HG02885 (cell line): ENCODE data around the gene TFAP2A.

Experiments
- ATAC-seq: cut with Tn5 transposase; IDR thresholded peaks from one replicate; pipeline ENCODE4 v1.9.1; 2021; ENCODE audit warnings: mild to moderate bottlenecking; ENCODE audit not compliant: unreplicated experiment, poor library complexity

The TFAP2A gene

DNA sequence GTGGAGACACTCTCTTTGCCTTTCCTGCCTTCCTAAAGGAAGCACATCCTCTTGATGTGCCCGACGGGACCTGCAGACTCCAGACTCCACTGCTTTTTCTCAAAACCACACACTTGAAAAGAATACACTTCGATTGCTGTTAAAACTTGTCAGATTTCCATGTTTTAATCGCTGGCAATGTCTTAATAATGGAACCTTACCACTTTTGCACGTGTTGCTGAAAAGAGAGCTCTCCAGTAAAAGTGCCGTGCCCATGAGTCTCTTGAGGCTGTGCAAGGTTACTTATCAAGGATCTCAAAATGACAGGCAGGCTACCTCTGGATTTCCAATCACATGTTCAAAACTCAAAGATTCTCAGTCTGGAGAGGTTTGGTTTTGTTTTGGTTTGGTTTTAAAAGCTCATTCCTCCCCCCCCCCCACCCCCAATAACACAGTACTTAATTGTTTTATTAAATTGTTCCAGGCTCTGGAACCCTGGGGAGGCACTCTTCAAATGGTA is 12.0 kb upstream of the TFAP2A start:
- no peak for ATAC-seq

DNA sequence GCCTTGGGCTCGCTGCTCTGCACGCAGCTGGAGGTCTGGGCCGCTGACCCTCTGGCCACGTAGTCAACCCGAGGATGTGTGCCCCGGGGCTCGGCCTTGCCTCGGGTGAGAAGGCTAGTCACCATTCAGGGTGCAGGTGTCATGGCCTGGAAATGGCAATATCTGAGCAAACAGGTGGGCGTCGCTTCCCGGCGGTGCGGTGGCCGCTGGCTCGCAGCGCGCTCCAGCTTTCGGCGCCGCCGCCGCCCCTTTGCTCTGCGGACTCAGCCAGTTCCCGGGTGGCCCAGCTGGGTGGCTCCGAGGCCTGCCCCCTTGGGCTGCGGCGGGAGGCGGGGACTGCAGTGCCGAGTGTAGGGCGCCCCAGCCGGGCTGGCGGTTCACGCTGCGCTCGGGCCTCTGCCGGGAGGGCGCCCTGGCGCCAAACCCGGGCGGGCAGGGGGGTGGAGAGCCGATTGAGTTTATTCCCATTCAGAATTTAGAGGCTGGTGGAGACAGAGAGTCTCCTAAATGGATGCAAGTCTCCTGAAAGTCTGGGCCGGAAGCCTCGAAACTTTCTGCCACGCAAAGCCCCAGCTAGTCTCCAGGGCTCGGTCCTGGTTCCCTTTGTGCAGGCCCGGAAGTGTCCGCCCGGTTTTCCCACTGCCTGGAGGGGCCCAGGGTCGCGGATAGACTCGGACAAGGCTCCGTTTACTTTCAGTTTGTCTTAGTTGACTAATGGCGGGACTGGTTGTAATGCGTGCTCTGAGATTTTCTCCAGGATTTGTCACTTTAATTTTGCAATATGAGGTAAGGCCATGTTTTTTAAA is 11.3 kb upstream of the TFAP2A start:
- peak; percentile 69 for ATAC-seq

DNA sequence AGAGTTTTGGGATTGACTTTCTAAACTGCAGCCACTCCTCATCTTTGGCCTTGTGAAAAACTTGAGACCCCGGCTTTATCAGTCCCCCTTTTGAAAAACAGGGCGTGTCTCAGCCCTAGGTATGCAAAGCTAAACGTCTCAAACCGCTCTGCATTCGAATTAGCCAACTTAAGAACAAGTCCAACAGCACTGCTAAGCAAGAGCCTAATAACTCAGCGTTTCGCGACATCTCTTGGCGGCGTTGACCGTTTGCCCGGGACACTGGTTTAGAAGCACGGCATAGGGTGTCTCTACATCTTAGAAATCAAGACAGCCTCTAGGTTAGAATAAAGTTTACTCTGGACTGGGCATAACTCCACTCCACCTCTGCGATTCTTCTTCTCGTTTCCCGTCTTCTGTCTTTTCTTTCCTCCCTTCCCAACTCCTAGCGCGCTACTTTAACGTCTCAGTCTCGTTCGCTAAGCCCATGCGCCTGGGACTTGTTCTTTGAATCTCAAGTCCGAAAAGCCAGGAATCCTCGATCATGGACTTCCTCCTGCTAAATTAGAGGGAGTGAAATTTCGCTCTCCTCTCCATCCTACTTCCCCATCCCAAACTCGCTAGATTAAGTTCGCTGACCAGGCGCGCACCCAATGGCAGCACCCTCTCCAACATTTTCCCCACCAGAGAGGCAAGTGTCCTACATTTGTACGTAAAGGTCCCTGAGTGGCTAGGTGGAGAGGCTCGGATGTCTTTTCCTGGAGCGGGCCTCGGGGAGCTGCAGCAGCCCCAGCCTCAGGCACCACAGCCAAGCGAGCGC is 10.5 kb upstream of the TFAP2A start:
- no peak for ATAC-seq

DNA sequence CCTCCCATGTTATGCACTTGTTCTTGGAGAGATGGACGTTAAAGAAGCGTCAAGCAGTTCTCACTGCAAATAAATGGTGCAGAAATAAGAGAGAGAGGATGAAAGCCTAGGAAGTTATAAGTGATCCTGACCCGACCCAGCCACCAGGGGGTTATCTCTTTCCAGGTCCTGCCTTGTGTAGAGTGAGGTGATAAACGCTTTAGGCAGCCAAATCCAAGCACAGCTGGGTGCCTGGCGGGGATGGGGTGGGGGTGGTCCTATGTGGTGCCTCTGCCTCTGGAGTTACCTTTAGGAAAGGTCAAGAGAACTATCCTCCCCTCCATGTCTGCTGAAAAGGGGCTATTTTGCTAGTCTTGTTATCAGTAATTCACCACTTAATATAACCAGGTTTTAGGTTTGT is 9.2 kb upstream of the TFAP2A start:
- no peak for ATAC-seq

DNA sequence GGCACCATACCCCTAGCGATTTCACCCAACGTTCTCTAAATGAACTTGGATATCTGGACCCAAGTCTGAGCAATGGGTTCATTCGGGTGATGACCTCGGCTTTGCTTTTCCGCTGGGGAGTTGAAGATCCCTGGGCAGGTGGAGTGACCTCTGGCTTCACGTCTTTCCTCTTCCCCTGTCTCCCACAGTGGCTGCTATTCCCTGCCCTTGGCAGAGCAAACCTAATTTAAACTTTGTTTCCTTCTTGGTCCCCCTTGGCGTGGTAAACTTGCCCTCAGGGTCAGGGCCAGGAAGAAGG is 7.8 kb upstream of the TFAP2A start:
- ATAC-seq, result no peak

DNA sequence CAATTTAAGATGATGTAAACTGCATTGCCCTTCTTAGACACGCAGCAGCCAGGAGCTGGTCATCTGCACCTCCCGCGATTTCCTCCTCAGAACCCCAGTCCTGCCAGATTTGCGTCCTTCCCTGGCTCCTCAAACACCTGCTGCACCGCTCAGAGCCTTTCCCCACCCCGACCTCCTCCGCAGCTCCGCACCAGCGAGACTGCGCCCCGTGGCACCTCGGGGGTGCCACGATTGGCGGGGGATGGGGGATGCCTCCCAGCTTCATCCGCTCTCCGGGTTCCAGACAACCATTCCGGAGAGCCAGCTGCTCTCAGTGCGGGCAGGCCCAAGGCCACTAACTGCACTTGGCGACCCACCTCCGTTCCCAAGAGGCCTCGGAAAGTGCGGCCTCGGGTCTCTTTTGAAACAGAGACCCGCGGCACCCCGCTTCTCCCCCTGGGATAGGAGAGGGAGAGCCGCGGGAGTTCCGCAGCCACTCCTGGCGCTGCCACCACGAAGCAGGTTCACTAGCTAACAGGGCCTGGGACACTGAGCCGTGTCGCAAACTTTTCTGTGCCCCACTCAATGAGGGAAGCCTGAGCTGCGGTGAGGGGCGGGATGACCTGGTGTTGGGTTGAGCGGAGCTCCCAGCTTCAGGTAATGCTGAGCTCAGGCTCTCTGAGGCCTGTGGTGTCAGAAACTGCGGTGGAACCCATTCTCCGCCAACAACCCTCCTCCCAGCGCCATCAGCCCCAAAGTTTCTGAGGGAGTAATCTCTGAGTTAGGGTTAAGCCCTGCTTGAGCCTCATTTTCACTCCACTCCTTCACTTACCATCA is 7.3 kb upstream of the TFAP2A start:
- no peak for ATAC-seq

DNA sequence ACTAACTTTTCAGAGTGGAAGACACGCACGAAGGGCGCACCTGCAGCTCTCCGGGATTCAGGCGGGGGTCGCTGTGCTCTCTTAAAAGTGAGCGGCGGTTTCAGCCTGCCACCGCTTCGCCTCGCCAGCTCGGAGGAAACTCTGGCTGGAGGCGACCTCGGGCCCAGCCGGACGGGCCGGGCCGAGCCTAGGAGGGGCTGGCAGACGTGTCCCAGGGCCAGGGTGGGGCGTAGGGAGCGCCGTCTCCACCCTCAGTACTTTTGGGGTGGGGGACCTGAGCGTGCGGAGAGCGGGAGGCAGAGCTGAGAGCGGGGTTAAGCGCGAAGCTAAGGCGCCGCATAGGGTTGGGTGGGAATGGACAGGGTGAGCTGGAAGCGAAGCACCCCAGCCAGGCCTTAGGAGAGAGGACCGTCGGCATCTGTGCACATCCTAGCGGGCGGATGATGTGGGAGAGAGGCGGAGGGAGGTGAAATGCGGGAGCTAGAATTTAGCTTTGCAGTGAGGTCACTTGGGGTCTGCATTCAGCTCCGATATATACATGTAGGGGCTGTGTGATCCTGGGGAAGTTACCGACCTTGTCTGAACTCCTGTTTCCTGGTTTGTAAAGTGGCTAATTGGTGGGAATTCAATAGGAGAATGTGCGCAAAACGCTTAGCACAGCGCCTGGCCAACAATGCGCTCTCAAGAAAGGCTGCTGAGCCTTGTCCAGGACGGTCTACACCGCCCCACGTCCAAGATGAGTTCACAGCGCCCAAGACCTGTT is 6.5 kb upstream of the TFAP2A start:
- ATAC-seq, result no peak

DNA sequence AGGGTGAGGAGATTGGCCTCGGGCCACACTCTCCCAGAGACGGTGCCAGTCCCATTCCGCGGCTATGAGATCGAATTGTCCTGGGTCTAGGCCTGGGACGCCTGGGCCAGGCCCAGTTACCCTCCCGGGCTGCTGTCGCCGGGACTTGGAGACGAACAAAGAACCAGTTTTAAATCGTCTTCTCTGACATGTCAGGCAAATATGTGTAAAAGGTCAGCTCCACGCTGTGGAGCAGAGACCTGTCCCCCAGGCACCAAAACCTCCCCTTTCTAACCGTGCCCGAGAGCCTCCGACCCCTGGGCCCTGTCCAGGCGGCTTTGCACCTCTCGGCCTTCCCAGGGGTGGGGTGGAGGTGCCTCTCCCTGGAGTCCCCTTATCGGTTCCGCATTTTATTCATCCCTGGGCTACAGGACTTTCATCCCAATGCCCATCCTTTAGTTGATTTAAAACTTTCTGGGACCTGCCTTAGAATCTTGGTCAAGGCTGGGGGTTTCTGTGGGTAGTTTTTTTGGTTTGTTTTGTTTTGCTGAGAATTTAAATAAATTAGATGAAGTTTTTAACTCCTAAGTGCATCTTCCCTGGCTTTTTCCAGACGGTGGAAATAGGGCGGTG is 5.8 kb upstream of the TFAP2A start:
- ATAC-seq, result no peak

DNA sequence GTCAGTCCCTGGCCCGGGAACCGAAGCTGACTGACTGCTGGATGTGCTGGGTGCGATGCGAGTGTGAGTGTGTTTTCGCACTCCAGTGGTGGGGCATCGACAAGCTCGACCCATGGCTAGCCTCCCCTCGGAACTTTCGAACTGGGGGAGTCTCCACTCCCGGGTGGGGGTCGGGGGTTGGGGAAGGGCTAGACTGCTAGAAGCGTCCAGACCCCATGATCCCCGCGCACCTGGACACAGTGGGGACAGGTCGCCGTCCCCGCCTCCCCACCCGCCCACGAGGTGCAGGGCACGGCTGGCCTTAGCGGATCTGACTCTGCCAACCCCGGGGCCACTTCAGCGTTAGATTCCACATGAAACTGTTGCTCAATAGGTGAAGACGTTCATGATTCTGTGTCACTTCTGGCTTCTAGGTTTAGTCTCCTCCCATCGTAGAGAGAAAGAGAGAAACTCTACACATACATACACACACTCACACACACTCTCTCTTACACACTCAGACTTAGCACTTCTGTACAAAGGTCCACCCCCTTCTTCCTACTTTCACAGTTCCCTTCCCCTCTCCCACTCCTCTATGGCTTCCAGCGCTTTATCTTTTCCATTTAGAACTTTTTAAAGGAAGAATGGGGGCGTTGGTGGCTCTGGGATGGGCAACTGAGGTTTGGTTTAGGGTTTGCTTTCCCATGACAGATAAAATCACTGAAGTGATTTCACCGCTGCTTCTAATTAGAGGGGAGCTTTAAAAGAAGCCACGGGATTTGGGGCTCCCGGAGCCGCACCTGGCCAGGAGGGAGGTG is 5.1 kb upstream of the TFAP2A start:
- no peak for ATAC-seq

DNA sequence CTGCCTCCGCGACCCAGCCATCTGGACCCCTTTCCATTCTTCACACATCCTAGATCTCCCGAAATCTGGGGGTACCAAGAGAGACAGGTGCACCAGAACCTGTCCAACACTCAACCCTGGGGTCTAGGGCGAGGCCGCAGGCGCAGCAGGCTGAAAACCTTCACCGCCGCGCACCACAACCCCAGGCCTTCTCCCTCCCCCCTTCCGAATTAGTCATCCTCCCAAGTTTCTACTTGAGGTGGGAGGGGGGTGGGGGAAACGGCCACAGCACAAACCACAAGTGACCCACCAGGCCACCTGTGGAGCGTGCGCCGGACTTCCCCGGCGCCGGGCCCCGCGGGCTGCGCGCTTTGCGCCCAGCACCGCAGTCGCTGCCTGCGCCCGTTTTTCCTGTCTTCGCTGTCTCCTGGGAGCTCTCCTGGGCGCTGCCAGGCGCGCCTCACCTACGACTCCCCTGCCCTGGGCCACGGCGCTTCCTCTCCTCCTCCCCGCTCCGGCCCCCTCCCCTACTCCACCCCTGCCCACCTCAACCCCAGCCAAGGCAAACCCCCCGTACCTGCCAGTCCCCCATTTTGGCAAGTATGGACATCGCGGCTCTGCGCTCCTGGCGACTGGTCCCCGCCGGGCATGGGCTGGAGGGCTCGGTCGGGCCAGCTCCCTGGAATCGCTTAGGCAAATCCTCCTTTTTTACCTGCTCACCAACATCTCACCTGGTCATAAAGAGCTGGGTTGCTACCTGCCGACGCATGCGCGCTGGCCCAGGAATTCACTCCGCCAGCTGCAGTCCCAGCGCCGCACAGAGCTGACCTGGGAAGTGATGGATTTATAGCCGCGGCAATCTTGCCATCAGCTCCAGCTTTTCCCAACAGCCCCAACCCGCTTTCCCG is 4.2 kb upstream of the TFAP2A start:
- ATAC-seq, result peak; percentile 44

DNA sequence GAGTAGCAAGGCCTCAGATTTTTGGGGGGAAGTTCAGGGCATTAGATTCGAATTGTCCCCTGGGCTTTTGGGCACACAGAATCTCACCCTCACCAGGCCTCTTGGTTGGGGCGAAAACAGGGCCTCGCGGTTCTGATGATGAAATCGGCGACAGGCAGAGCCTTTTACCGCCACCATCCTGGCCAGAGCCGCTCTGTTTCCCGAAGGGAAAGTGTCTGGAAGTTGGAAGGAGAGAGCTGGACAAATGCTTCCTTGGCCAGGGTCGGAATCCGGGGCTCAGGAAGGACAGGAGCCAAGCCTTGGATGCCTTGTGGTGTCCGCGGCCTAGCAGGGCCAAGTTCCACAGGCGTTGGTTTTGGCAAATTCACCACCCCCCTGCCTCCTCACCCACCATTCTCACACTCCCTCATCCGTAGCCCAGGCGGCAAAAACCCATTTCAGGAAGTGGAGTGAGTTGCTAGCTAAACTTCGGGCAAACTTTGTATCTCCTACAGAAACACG is 3.5 kb upstream of the TFAP2A start:
- ATAC-seq, result no peak

DNA sequence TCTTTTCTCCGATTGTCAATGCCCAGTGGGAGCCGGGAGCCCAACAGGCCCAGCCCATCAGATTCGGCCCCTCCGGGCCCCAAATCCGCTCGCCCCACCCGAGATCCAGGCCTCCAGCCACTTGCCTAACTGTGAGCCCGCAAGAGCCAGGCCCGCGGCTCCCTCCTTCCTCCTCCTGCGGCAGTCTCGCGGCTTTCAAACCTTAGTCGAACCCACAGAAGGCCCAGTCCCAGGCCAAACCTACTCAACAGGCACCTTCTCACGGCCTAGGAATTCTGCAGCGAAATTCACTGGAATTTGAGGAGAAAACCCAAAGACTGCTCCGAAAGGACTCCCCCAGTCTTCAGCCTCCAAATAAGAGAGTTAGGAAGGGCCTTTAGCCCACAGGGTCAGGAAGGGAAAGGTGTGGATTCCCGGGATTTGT is 2.8 kb upstream of the TFAP2A start:
- ATAC-seq, result no peak

DNA sequence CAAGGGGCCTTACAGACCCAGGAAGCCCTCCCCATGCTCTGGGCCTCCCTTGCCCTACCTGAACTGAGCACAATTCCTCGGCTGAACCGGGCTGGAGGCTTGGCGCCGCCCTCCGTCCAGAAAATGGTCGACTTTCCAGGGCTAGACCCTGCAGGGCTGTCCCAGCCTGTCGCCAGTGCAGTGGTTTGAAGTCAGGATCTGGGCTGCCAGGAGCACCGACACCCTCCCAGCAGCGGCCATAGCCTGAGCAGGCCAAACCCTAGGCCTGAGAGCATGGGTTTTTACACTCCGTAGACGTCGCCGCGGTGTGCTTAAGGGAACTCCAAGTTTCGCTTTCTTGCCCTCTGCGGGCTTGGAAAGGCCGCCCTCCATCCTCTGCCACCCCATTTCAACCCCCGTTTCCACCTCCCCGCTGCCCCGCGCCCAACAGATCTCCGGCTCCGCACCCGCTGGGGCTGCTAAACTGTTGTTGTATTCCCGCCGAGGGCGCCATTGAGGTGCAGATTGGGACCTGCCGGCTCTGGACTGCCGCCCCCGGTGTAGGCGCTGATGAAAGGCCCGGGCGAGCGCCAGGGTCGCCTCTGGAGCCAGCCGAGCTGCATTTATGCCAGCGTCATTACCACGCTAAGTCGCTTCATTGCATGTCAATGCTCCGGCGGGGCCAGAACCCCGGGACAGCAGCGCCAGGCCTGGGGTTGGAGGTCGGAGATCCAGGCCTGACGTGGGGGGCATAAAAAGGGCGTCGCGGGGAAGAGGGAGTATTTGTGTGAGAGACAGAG is 2.2 kb upstream of the TFAP2A start:
- no peak for ATAC-seq

DNA sequence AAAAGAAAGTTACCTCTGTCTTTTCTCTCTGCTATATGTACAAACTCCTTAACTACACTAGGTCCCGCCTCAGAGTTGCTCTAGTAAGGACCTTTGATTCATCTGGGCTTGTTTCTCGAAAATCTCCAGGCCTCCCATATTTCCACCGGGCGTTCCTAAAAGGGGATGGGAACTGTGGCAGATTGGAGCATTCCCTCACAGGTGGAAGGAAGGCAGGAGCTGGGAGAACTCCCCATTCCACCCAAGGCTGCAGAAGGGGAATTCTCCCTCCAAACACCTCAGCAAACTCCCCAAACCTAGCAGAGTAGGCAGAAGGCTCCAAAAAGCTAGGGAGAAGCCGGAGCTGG is 1.6 kb upstream of the TFAP2A start:
- no peak for ATAC-seq

DNA sequence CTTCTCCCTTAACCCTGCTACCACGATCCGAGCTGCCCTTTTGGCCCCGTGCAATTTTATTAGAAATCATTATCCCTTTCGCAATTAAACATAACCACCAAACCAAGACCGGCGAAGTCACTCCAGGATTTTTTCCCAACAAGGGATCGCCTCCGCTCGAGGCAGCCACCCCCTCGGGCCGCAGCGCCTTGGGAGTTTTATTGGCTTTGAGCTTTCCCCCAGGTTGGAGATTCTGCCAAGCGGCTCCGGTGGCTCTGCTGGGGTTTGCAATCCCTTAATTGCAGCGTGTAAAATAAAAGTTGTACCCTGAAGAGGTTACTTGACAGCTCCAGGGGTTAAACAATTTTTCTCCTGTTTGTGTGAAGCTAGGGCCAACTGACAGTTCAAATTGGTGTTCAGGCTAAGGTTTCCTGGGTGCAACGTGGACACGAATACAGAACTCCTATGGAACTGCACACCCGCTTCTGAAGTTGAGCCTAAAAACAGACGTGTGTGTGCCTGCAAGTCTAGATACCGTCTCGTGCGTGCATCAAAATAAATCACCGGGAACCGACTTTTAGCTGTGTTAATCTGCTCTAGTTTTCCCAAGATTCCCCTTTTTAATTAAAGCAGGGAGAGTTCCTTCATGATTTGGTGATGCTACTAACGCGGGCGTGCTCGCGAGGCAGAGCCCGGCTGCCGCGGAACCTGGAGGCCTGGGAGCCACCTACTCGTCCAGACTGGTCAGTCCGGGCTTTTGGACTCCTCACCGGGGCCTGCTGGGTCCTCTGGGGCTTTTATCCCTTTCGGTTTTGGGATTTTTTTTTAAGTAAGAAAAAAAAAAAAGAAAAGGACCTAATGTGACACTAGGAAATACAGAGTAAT is 975 bp upstream of the TFAP2A start:
- no peak for ATAC-seq
